Keratinocyte (primary cell): ENCODE data around the gene PAN3. TPM values are rescaled to one million over a fixed set of nuclear protein-coding genes. Genes with fewer than 3 reads are reported as not detected.

Source experiments
- DNase-seq: peaks from one replicate; pipeline ENCODE4 v3.0.0-alpha.2; 2011; ENCODE audit warnings: low read depth, missing footprints, low spot score
- FAIRE-seq: peaks from 2 replicates; lab custom pipeline; 2011; peaks lifted over from hg19 to GRCh38; lab: Jason Lieb, UNC
- H2AFZ ChIP-seq: 2 replicates; pipeline ENCODE4 v1.6.0; 2012; ENCODE audit warnings: low read length, control low read depth, inconsistent platforms; ENCODE audit not compliant: control insufficient read depth
- H3K27ac ChIP-seq: 2 replicates; pipeline ENCODE4 v1.5.1; 2011; ENCODE audit warnings: low read length; ENCODE audit not compliant: control insufficient read depth, insufficient read depth
- H3K27me3 ChIP-seq: 3 replicates; pipeline ENCODE4 v1.6.0; 2011; ENCODE audit warnings: low read length; ENCODE audit not compliant: control insufficient read depth, insufficient read depth; ENCODE audit errors: extremely low read depth
- H3K36me3 ChIP-seq, 2 experiments: 2 replicates in 1 of 2; 3 replicates in 1 of 2; pipeline ENCODE4 v1.5.1; 2011; ENCODE audit warnings: low read length in 2 of 2, mild to moderate bottlenecking in 1 of 2; ENCODE audit not compliant: control insufficient read depth in 2 of 2, insufficient read depth in 2 of 2; ENCODE audit errors: extremely low read depth in 1 of 2
- H3K4me1 ChIP-seq: 3 replicates; pipeline ENCODE4 v1.5.1; 2011; ENCODE audit warnings: low read length; ENCODE audit not compliant: control insufficient read depth, insufficient read depth; ENCODE audit errors: extremely low read depth
- H3K4me2 ChIP-seq: 3 replicates; pipeline ENCODE4 v1.6.0; 2011; ENCODE audit warnings: low read depth, low read length; ENCODE audit not compliant: control insufficient read depth, insufficient read depth; ENCODE audit errors: extremely low read depth
- H3K4me3 ChIP-seq, 3 experiments: fragments of 200-600 bp in 1 of 3; sonication (generic) in 1 of 3; 2 replicates in 2 of 3; 3 replicates in 1 of 3; pipeline ENCODE4 v1.5.1; 2011 to 2016; ENCODE audit warnings: low read length in 3 of 3, mild to moderate bottlenecking in 3 of 3, control low read depth in 2 of 3, inconsistent platforms in 1 of 3, low read depth in 1 of 3, mixed read lengths in 1 of 3, mixed run types in 1 of 3, moderate library complexity in 1 of 3; ENCODE audit not compliant: control insufficient read depth in 2 of 3, insufficient read depth in 2 of 3; ENCODE audit errors: extremely low read depth in 1 of 3
- H3K79me2 ChIP-seq: 2 replicates; pipeline ENCODE4 v1.6.0; 2012; ENCODE audit warnings: low read length; ENCODE audit not compliant: control insufficient read depth, insufficient read depth
- H3K9ac ChIP-seq: 3 replicates; pipeline ENCODE4 v1.6.0; 2011; ENCODE audit warnings: low read length; ENCODE audit not compliant: control insufficient read depth, insufficient read depth; ENCODE audit errors: extremely low read depth
- H3K9me1 ChIP-seq: 3 replicates; pipeline ENCODE4 v1.6.0; 2011; ENCODE audit warnings: low read length; ENCODE audit not compliant: control insufficient read depth, insufficient read depth; ENCODE audit errors: extremely low read depth
- H3K9me3 ChIP-seq: 2 replicates; pipeline ENCODE4 v1.5.1; 2012; ENCODE audit warnings: low read depth, low read length; ENCODE audit not compliant: control insufficient read depth
- H4K20me1 ChIP-seq: 3 replicates; pipeline ENCODE4 v1.6.0; 2011; ENCODE audit warnings: low read length; ENCODE audit not compliant: control insufficient read depth, insufficient read depth; ENCODE audit errors: extremely low read depth
- EZH2 ChIP-seq: IDR thresholded peaks from one replicate; pipeline ENCODE4 v1.6.1; 2012; ENCODE audit warnings: inconsistent platforms, mild to moderate bottlenecking, low read length, moderate library complexity
- dilution Hi-C: fragments of 300-500 bp; cut with MboI; formaldehyde crosslinking; loops from one replicate; pipeline ENCODE4 v1.7.0; 2020; ENCODE audit warnings: low sequenced_read_pairs; ENCODE audit not compliant: extremely low pct_ligation_motif_present
- polyA plus RNA-seq, 5 experiments: library from polyadenylated mRNA; depleted of rRNA in 3 of 5; stranded (reverse) in 3 of 5; stranded (forward) in 1 of 5; unstranded in 1 of 5; fragments of >200 nt; gene quantifications; 1 replicate in 1 of 5; 2 replicates in 3 of 5; 3 replicates in 1 of 5; pipeline versions ENCODE4 v1.2.1 to v1.2.3, GENCODE V29; 2011 to 2012; ENCODE audit warnings: missing spikeins in 2 of 5, low read depth in 1 of 5, low replicate concordance in 1 of 5
- TF ChIP-seq, protein P1 (sequence below), 3 experiments: IDR thresholded peaks in 1 of 3; conservative IDR thresholded peaks in 1 of 3; optimal IDR thresholded peaks in 1 of 3; 2 replicates in 2 of 3; 3 replicates in 1 of 3; pipeline versions ENCODE3 to v1.5.1; 2011; ENCODE audit warnings: low read length in 3 of 3, mild to moderate bottlenecking in 3 of 3, moderate library complexity in 2 of 3, control low read depth in 1 of 3, inconsistent platforms in 1 of 3; ENCODE audit not compliant: insufficient read depth in 2 of 3; ENCODE audit errors: extremely low read depth in 1 of 3

Gene PAN3
- polyA plus RNA-seq, 1 donor (not counting 4 experiments of a cell fraction or from before 2014, with no cell fraction given) = 16.8 TPM

GRCh38 chr13:28329395-28330158, 191.2 kb downstream of the PAN3 start:
- no peaks in the 10 kb centered on the region for H3K9me1 ChIP-seq
- H4K20me1 ChIP-seq = no peaks in the 10 kb centered on the region
- H3K9ac ChIP-seq = no peak overlapping the region
- H3K27me3 ChIP-seq = no peaks in the 10 kb centered on the region
- no peak overlapping the region for H3K4me2 ChIP-seq
- no peaks in the 10 kb centered on the region for H3K79me2 ChIP-seq
- FAIRE-seq (no peak), DNase-seq (no peak)
- H3K27ac ChIP-seq = no peak overlapping the region
- no peaks in the 10 kb centered on the region for H3K36me3 ChIP-seq
- no peak overlapping the region for H3K4me3 ChIP-seq
- no peaks in the 10 kb centered on the region for H3K9me3 ChIP-seq
- dilution Hi-C loops = no loop called here
- no peaks in the 10 kb centered on the region for H3K4me1 ChIP-seq
- TF ChIP-seq, protein P1, sequence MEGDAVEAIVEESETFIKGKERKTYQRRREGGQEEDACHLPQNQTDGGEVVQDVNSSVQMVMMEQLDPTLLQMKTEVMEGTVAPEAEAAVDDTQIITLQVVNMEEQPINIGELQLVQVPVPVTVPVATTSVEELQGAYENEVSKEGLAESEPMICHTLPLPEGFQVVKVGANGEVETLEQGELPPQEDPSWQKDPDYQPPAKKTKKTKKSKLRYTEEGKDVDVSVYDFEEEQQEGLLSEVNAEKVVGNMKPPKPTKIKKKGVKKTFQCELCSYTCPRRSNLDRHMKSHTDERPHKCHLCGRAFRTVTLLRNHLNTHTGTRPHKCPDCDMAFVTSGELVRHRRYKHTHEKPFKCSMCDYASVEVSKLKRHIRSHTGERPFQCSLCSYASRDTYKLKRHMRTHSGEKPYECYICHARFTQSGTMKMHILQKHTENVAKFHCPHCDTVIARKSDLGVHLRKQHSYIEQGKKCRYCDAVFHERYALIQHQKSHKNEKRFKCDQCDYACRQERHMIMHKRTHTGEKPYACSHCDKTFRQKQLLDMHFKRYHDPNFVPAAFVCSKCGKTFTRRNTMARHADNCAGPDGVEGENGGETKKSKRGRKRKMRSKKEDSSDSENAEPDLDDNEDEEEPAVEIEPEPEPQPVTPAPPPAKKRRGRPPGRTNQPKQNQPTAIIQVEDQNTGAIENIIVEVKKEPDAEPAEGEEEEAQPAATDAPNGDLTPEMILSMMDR (optimal IDR thresholded peaks at IDR 0.05 in 1 of 3, IDR thresholded peaks at IDR 0.05 in 1 of 3, conservative IDR thresholded peaks at IDR 0.05 in 1 of 3; ENCODE audit: extremely low read depth in 1 of 3, insufficient read depth in 2 of 3, low read length in 3 of 3) = no peak
- TF ChIP-seq EZH2 = no peak
- H2AFZ ChIP-seq = no peak overlapping the region

- no peak for TF ChIP-seq EZH2
- TF ChIP-seq, protein P1 (optimal IDR thresholded peaks at IDR 0.05 in 1 of 3, IDR thresholded peaks at IDR 0.05 in 1 of 3, conservative IDR thresholded peaks at IDR 0.05 in 1 of 3; ENCODE audit: extremely low read depth in 1 of 3, insufficient read depth in 2 of 3, low read length in 3 of 3) = no peak
- no peak for FAIRE-seq
- dilution Hi-C loops = no loop called here
- Histone ChIP-seq H3K27me3 (no peaks in the 10 kb centered on the region), H3K27ac (no peak overlapping the region), H3K4me1 (no peaks in the 10 kb centered on the region), H3K4me3 (no peak overlapping the region), H3K36me3 (no peaks in the 10 kb centered on the region), H3K9me1 (no peaks in the 10 kb centered on the region), H3K79me2 (no peaks in the 10 kb centered on the region), H4K20me1 (no peaks in the 10 kb centered on the region), H3K9ac (no peak overlapping the region), H3K9me3 (no peaks in the 10 kb centered on the region), H2AFZ (no peak overlapping the region), H3K4me2 (no peak overlapping the region)
- no peak for DNase-seq
Measured at GRCh38 chr13:28333204-28333881, 195.0 kb downstream of the PAN3 start.
